Measurements from ENCODE around the gene ARID3A.

The ARID3A gene

DNA sequence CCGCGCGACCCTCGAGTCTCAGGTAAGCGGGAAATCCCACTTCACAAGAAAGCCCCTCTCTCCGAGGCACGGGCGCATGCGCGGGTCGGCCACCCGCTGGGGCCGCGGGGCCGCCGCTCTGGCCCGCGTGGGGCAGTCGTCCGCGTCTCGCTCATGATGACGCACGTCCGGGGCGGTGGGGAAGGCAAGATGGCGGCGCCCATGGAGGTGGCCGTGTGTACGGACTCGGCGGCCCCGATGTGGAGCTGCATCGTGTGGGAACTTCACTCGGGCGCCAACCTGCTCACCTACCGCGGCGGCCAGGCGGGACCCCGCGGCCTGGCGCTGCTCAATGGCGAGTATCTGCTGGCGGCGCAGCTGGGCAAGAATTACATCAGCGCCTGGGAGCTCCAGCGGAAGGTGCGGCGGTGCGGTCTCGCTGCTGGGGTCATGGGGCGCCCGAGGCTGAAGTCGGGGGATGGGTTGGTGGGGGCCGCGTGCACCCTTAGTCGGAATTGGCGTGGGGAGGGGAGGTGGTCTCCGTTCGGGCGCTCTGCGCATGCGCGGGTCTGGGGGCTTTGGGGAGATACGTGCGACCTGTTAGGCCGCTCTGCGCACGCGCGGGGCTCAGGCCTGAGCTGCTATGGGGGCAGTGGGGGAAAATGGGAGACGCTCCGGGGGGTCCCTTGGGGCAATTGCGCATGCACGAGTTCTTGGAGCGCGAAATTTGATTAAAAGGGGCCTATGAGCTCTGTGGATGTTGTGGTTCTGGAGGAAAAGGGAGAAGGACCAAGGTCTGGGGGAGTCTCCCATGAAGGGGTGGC lies 58.5 kb downstream of the ARID3A start, which contains the start of gene WDR18:
TSS of gene WDR18 (plus strand) at position 181 of the 803 bp plus-strand sequence. CDS start at position 190, 9 bp downstream.
- peak; percentile 78 to 89 for DNase-seq (ENCODE audit: low read depth in 1 of 2, low spot score in 1 of 2)

DNA sequence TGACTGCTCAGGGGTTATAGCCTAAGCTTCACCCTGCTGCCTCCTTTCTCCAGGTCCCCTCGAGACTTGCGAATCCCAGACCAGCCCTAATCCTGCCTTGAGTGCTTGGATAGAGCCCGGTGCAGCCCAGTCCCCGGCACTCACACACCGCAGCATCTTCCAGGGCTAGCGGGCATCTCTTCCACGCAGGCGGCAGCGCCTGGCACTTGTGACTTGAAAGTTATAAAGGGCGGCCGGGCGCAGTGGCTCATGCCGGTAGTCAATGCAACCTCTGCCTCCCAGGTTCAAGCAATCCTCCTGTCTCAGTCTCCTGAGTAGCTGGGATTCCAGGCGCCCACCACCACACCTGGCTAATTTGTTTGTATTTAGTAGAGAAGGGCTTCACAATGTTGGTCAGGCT lies 60.2 kb downstream of the ARID3A start:
- no peak for DNase-seq (ENCODE audit: low read depth in 1 of 2, low spot score in 1 of 2)

DNA sequence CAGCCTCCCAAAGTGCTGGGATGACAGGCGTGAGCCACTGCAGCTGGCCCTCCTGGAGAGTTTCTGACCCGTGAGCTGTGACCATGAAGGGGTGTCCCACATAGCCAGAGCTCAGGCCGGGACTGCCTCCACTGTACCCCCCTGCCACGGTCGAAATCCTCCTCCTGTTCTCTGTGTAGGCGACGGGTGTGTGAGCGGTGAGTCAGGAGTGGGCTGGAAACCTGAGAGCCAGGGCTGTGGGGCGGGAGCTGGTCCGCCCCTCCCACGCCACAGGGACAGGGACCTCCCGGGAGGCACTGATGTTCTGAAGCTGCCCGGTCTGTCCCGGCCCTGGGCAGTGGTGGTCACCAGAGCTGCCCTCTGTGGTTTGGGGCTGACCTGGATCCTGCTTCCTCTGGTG lies 62.2 kb downstream of the ARID3A start:
- DNase-seq (ENCODE audit: low read depth in 1 of 2, low spot score in 1 of 2) = no peak

DNA sequence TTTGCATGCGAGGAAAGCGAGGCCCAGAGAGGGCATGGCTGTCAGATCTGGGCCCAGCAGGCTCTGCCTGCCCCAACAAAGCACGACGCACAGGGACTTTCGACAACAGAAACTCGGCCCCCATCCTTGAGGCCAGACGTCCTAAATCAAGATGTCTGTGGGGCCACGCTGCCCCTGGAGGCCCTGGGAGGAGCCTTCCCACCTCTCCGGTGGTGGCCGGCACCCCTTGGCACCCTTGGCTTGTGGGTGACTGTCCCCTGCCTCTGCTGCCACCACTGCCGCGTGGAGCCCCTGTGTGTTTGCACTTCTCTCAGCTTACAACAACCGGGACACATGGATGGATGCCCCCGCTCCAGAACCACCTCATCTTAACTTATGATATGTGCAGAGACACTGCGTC lies 62.7 kb downstream of the ARID3A start:
- DNase-seq (ENCODE audit: low read depth in 1 of 2, low spot score in 1 of 2) = no peak

GRCh38 chr19:989381-990081 lies 63.7 kb downstream of the ARID3A start:
- DNase-seq (ENCODE audit: low read depth in 1 of 2, low spot score in 1 of 2) = no peak

DNA sequence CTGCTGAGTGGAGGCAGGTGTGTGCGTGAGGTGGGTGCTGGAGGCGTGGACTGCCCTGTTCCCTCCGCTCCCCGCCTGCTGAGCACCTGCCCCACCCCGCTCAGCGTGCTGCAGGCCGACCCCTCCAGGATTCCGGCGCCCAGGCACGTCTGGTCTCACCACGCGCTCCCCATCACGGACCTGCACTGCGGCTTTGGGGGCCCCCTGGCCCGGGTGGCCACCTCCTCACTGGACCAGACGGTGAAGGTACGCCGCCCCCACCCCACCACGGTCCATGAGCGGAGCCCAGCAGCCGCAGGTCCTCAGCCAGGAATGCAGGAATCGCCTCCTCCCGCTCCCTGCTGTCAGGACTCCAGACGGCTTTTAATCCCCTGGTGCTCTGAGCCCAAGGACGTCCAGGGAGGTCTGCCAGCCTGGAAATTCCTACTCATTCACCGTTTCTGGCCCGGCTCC lies 64.3 kb downstream of the ARID3A start:
- DNase-seq (ENCODE audit: low read depth in 1 of 2, low spot score in 1 of 2) = no peak

- DNase-seq (ENCODE audit: low read depth in 1 of 2, low spot score in 1 of 2) = no peak
These were observed 64.9 kb downstream of the ARID3A start for GRCh38 chr19:990746-991145.

DNA sequence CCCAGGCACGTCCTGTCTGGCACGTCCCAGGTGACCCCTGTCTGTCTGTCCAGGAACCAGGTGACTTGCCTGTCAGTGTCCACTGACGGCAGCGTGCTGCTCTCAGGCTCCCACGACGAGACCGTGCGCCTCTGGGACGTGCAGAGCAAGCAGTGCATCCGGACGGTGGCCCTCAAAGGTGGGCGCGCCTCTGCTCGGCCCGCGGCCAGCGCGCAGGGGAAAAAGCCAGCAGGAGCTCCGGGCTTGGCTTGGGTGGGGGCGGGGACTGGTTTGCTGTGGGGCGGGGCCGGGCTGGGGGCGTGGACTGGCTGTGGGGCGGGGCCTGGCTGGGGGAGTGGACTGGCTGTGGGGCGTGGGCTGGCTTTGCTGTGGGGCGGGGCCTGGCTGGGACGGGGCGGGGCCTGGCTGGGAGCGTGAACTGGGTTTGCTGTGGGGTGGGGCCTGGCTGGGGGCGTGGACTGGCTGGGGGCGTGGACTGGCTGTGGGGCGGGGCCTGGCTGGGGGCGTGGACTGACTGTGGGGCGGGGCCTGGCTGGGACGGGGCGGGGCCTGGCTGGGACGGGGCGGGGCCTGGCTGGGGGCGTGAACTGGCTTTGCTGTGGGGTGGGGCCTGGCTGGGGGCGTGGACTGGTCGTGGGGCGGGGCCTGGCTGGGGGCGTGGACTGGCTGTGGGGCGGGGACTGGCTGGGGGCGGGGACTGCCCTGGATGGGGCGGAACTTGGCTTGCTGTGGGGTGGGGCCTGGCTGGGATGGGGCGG lies 65.5 kb downstream of the ARID3A start:
- peak; percentile 41 to 53 for DNase-seq (ENCODE audit: low read depth in 1 of 2, low spot score in 1 of 2)

DNA sequence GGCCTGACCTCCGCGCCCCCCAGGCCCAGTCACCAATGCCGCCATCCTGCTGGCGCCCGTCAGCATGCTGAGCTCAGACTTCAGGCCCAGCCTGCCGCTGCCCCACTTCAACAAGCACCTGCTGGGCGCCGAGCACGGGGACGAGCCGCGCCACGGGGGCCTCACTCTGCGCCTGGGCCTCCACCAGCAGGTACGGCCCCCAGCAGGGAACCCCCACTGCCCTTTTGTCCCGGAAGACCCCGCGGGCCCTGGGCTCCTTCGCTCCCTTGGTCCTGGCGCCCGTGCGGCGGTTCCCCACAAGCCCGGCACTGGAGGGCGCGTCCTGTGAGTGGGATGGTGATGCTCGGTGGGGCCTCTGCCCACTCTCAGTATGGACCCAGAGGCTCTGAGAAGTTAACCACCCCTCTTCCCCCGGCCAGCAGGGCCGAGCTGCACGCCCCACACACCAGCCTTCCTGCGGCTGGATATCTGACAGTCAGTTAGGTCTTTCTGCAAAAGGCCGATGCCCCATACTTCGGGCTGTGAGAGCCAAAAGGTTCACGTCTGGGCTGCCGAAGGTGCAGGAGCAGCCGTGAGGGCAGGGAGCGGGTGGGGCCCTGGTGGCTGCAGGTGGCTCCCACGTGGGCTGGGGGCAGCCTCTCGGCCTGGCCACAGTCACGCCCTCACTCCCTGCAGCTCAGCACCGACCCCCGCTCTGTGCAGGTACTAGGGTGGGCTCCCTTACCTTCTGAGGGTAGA lies 66.3 kb downstream of the ARID3A start:
- no peak for DNase-seq (ENCODE audit: low read depth in 1 of 2, low spot score in 1 of 2)

GRCh38 chr19:992670-993055 lies 66.8 kb downstream of the ARID3A start:
- no peak for DNase-seq (ENCODE audit: low read depth in 1 of 2, low spot score in 1 of 2)

DNA sequence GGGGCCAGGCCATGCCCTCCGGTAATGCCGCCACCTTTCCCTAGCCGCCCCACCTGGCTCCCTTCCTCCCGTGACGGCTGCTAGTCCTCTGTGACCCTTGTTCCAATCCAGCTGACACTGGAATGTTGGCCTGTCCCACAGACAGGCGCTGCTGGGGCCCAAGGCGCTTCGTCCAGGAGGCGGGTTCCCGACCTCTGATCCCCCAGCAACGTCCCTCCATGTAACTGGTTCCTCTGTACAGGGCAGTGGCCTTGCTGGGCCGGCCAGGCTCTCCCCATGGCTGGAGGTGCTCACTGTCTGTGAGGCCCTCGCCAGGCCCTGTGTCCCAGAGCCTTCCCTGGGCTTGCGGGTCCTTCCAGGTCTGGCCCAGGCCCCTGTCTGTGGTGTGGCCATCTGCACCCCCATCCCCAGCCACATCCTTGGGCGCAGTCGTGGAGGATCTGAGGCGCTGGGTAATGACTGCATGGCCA lies 67.6 kb downstream of the ARID3A start:
- DNase-seq (ENCODE audit: low read depth in 1 of 2, low spot score in 1 of 2) = no peak

- no peak for DNase-seq (ENCODE audit: low read depth in 1 of 2, low spot score in 1 of 2)
These were observed 68.1 kb downstream of the ARID3A start for GRCh38 chr19:993831-994393.

DNA sequence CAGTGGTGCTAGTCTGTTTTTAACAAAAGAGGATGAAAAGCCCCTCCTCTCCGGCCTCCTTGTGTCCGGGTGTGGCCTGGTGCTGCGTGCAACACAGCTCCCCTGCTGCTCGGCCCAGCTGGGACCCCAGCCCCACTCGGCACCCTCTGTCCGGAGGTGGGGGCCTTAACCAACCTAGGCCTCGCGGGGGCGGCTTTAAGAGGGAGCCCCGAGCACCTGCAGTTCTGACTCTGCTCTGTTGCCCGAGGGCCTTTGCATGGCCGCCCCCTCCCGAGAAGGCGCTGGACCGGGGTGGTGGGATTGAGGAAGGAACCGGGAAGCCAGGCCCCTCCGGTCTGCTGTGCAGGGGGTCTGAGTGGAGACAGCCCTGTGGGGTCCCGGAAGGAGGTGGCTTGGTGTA lies 68.7 kb downstream of the ARID3A start:
- DNase-seq (ENCODE audit: low read depth in 1 of 2, low spot score in 1 of 2) = no peak

DNA sequence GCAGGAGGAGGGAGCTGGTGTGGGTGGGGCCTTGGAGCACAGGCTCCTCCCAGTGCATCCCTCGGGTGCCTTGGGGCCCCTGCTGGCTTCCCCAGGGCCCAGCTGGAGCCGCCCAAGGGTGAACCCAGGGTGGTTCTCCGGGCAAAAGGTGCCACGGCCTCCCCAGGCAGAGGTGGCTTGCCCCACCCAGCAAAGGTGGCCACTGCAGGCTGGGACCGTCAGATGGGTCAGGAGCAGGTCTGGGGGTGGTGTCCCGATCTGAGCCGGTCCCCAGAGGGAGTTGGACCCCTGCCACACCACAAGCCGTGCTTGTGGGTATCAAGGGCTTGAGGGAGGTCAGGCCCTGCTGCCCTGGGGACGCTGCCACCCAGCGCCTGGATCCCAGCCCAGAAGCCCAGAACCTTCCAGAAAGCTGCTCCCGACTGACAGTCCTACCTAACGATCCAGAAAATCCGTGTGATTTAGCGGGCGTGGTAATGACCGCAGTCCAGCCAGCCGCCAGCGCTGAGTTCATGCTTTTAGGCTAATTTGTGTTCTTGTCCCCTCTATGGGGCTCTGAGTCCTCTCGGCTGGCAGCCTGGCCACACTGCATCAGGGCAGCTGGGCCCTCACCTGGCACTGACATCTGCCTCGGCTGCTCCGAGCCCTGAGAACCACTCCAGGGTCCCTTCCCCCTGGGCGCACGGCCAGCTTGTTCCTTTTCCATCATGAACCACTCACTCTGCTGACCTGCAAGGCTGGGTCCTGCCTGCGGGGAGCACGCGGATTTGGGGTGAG lies 69.4 kb downstream of the ARID3A start:
- no peak for DNase-seq (ENCODE audit: low read depth in 1 of 2, low spot score in 1 of 2)

DNA sequence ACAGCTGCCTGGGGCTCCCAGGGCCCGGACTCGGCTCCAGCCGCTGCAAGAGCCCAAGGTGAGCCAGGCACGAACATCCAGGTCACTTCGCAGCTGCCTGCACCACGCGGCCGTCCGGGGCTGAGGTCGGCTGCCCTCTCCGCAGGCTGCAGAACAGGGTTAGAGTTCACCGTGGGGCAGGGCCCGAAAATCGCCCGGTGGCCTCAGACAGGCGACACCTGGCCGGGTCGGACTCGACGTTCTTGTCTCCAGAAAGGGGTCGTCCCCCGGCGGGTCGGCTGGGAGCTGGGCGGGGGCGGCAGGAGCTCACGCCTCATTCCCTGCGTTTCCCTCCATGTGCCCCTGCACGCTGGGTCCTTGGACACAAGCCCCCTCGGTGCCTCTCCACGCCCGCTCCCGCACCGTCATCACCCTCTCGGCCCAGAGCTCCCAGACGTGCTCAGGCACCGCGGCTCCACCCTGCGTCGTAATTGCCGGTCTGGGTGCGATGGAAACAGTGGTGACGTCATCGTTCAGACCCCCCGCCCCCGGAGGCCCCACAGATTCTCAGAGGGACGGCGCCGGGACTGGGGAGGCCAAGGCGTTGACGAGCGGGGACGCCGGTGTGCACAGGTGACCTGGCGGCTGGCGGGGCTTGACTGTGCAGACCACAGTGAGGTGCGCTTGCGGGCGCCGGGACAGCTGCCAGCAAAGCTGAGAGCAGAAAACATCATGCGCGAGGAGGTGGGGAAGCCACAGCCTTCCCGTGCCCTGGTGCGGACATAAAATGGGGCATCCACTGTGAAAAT lies 70.4 kb downstream of the ARID3A start:
- peak; percentile 44 to 49 for DNase-seq (ENCODE audit: low read depth in 1 of 2, low spot score in 1 of 2)

GRCh38 chr19:998064-998463 lies 72.2 kb downstream of the ARID3A start:
- DNase-seq (ENCODE audit: low read depth in 1 of 2, low spot score in 1 of 2) = no peak

DNA sequence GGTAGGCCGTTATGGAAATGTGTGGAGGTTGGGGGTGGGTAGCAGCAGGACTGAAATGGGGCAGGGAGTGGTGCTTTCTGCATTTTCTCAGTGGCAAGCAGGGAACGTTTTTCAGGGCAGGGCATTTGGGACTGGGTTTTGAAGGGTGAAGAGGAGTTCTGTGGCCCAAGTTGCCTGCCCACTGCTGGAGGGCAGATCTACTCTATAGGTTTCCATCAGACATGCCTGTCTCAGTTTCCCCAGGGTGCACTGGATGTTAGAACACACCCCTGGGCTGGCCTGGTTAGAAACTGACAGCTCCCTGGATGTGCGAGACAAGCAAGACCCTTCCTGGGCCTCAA lies 73.5 kb downstream of the ARID3A start:
- no peak for DNase-seq (ENCODE audit: low read depth in 1 of 2, low spot score in 1 of 2)

DNA sequence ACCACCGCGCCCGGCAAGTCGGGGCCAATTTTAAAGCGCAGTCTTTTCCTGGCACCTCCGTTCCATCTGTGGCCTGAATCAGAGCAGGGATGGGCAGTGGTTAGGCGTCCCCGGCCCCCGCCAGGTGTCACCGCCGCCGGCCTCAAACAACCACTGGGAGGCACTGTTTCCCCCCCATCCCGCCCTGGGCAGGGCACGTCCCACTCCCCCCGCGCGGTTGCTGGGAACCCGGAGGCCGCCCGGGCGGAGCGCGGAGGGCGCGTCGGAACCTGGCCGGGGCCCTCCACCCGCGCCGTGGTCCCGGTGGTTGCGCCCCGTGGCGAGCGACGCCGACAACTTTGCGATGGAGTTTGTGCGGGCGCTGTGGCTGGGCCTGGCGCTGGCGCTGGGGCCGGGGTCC lies 74.3 kb downstream of the ARID3A start, which contains the start of gene GRIN3B:
TSS of gene GRIN3B (plus strand) at position 325 of the 400 bp plus-strand sequence. CDS start at position 344, 19 bp downstream.
- peak; percentile 44 to 60 for DNase-seq (ENCODE audit: low read depth in 1 of 2, low spot score in 1 of 2)

Data from activated CD4-positive, alpha-beta T cell treated with anti-CD3 and anti-CD28 coated beads, Interleukin-2, amount 50 U/mL, for 24 hours (primary cell).